DND-41 (cell line): ENCODE data around the gene CYP17A1.

Source experiments
- CTCF ChIP-seq: IDR thresholded peaks from 2 replicates; pipeline ENCODE4 v1.5.1; 2012; ENCODE audit warnings: borderline replicate concordance, low read length, moderate library complexity, mild to moderate bottlenecking; ENCODE audit not compliant: poor library complexity, severe bottlenecking; ENCODE audit errors: extremely low read depth
- EZH2 ChIP-seq: IDR thresholded peaks from 3 replicates; pipeline ENCODE4 v1.6.1; 2012; ENCODE audit warnings: borderline replicate concordance, low read depth, mild to moderate bottlenecking, moderate library complexity, low read length, inconsistent platforms; ENCODE audit not compliant: severe bottlenecking

GRCh38 chr10:102814453-102814871, 22.8 kb downstream of the CYP17A1 start:
- TF ChIP-seq CTCF (no peak), EZH2 (no peak)
